ENCODE results near the gene MYO1D.
"Not testable (repeated sequence)": the region's sequence is repeated elsewhere in the genome, so short reads cannot be mapped to it uniquely, and the experiment has no call there.

Gene MYO1D

GRCh38 chr17:32771396-32771795, 105.5 kb downstream of the MYO1D start:
- DNase-seq, result no peak

DNA sequence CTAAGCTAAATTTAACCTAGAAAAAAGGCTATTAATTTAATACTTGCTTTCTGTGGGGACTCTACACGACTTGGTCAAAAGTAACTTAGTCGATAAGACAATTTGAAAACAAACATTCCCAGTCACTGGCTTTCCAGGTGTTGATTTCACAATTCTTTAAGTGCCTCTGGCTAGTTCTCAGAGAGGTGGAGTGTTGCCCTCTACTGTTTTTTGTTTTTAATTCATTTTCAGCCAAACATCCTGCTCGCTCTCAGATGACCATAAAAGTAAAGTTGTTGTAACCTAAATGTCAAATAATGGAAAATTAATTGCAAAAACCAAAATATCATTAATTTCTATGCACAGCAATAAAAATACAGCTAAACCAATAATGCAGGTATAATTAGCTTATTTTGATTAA, 107.1 kb downstream of the MYO1D start:
- no peak for DNase-seq

- no peak for DNase-seq
Measured at GRCh38 chr17:32763855-32764439, 113.0 kb downstream of the MYO1D start.

- no peak for DNase-seq
Measured at GRCh38 chr17:32759476-32759875, 117.4 kb downstream of the MYO1D start.

- DNase-seq, result no peak
Measured at GRCh38 chr17:32757963-32758362, 119.0 kb downstream of the MYO1D start.

GRCh38 chr17:32756696-32757095, 120.2 kb downstream of the MYO1D start:
- DNase-seq, result no peak

DNA sequence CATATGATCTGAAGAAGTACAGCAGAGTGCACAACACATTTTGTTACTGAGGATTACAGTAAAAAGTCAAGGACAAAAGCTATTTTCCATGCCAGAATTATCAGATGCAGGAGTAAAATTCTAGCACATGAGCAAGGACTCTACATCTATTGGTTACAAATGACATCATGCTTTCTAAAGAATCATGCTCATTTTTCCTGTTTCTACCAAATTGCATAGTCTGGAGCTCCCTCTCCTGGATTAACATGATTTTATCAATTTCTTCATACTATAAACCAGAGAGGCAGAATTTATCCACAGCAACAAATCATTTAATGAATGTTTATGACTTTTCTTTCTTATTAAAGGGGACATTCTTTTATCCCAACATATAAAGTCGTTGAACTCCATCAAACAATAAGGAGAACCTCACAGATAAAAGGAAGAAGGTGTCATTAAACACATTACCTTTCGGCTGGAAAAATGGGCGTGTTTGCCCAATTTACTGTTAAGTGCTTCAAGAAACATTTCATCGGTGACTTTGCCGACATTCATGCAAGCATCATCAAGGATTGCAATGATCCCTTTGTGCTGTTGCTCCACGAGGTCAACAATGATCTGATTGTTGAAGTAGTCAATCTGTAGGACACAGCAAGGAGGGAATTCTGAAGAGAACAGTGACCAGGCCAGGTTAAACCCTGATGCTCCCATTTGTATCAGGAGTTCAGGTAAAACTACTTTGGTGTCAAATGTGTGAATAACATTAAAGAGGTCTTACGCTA, 121.7 kb downstream of the MYO1D start:
- peak; percentile 37 for DNase-seq

DNA sequence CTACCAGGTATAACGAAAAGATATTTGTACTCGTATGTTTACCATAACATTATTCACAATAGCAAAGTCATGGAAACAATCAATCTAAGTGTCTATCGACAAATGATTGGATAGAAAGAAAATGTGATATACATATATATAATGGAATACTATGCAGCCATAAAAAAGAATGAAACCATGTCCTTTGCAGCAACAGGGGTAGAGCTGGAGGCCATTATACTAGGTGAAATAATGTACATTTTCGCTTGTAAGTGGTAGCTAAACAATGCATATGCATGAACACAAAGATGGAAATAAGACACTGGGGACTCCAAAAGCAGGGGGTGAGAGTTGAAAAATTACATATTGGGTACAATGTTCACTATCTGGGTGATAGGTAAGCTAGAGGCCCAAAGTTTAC, 124.0 kb downstream of the MYO1D start:
- DNase-seq, result no peak

- DNase-seq, result no peak
Measured at GRCh38 chr17:32747856-32748255, 129.1 kb downstream of the MYO1D start.

DNA sequence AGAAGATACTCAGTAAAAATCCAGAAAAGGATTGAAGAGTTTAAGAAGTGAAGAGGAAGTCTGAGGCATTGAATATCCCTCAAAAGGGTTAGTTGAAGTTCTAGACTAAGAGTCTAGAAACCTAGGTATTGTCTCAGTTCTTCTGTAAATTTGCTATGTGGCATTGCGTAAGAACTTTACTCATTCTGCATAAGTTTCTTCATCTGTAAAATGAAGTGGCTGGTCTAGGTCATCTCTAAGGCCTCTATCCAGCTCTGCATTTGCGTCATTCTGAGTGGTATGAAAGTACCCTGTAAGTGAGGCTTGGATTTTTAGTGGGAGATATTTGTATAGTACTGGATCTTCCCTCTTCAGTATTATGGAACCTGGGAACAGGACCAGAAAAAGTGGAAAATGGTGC, 130.2 kb downstream of the MYO1D start:
- DNase-seq, result no peak

GRCh38 chr17:32746280-32746679, 130.6 kb downstream of the MYO1D start:
- no peak for DNase-seq

- DNase-seq, result no peak
Measured at GRCh38 chr17:32742681-32743538, 134.0 kb downstream of the MYO1D start.

- DNase-seq, result no peak
Measured at GRCh38 chr17:32741381-32741780, 135.5 kb downstream of the MYO1D start.

GRCh38 chr17:32739722-32740121, 137.2 kb downstream of the MYO1D start:
- no peak for DNase-seq

DNA sequence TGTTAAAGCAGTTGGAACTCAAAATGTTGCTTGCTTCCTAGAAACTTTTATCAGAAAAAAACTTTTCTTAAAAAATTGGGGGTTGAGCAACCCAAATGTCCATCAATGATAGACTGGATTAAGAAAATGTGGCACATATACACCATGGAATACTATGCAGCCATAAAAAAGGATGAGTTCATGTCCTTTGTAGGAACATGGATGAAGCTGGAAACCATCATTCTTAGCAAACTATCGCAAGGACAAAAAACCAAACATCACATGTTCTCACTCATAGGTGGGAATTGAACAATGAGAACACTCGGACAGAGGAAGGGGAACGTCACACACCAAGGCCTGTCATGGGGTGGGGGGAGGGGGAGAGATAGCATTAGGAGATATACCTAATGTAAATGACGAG, 137.8 kb downstream of the MYO1D start:
- DNase-seq, result not testable (repeated sequence)

DNA sequence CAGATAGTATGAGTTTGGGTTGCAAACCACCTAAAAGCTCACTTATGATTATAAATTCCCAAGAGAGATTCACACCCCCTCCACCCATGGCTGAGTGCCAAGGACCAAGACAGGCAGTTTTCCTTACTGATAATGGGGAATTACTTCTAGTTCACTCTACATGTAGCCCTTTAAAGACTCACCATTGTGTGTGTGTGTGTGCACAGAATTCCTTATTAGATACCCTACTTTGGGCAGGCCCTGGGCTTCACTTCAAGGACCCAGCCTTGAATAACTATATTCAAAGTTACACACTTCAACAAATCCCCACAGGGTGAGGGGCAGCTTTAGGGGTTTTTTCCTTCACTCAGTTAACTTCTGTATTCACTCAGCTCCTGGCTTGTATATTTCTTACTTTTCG, 143.5 kb downstream of the MYO1D start:
- DNase-seq, result no peak

- no peak for DNase-seq
Measured at GRCh38 chr17:32732900-32733299, 144.0 kb downstream of the MYO1D start.

DNA sequence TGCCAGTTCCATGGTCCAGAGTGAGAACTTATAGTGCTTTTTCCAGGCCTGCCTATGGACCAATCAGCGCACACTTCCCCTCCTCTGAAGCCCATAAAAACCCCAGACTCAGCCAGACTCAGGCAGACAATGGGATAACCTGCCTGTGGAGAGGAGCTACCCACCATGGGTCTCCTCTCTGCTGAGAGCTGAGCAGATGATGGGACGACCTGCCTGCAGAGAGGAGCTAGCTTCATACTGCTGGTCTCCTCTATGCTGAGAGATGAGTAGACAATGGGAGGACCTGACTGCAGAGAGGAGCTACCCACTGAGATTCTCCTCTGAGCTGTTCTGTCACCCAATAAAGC, 144.7 kb downstream of the MYO1D start:
- no peak for DNase-seq

DNA sequence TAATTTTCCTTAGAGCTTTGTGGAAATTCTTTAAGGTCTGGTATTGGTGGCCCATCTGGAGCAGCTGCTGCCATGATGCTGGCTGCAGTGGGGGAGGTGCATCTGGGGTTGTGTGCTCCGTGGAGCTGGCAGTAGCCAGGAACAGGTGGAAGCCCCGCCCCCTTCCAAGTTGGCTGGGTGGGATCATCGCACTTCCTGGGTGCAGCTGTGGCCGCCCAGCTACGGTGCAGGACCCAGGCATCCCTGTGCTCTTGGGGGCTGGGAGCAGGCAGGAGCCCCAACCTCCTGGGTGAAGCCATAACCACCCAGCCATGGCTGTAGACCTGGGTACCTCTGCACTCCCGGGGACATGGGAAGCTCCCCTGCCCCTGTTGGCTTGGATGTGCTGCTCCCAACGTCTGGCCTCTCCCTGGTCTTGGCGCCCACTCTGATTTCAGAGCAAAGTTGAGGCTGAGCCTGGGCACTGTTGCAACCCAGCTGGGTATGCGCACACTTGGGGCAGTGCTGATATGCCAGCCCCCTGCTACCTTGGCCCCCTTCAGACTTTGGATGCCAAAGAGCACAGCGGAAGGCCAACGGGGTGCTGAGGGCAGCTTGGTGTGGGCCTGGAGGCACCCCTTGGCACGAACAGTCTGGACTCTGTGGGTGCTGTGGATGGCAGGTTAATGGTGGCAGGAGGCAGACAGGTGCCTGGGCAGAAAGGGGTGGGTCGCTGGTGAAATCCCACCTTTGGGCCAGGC, 145.2 kb downstream of the MYO1D start:
- no peak for DNase-seq

GRCh38 chr17:32727681-32728080, 149.2 kb downstream of the MYO1D start:
- no peak for DNase-seq

DNA sequence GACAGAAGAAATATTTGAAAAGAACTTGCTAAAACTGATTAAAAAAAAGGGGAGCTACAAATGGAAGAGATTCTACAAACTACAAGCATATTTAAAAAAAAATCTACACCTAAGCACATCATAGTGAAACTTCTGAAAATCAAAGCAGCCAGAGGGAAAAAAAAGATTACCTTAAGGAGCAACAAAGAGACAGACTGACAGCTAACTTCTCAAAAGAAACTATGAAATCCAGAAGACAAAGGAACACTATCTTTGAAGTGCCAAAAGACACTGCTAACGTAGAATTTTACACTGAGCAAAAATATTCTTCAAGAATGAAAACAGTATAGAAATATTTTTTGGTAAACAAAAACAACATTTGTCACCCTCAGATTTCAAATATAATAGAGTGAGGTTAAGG, 151.2 kb downstream of the MYO1D start:
- DNase-seq, result no peak

DNA sequence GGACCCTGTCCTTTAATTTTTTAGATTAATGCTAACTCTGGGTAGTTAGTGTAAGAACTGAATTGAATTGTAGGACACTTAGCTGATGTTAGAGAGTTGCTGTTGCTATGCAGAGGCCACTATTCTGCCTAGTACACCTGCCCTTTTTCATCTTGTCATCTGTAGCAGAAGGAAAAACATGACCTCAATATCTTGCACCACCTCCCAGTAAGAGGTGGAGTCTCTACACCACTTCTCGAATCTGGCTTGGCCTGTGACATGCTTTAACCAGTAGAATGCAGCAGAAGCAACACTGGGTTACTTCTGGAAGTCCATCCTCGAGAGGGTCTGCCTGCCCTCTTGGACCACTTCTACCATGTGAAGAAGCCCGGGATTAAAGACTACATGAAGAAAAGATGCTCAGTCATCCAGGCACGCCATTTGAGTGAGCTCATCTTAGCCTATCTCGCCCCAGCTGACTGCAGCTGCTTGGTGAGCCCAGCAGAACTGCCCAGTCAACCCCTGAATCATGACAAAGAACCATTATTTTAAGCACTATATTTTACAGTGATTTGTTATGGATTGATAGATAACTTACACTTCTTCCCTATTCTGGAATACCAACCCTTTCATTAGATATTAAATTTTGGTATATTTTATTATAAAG, 153.5 kb downstream of the MYO1D start:
- no peak for DNase-seq

DNA sequence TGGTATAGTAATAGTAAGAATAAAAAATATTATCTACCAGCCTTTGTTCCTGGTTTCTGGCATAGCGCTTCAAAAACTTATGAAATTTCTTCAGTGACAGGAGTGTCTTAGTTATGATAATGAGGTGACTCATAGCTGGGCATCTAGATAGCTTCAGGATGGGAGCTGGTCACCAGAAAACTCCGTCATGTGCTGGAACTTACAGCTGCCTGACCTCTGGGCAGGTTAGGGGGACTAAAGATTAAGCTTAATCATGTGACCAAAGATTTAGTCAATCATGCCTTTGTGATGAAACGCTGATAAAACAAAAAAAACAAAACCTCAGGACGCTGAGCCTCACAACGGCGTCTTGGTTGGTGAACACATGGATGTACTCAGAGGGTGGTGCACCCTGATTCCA, 154.2 kb downstream of the MYO1D start:
- DNase-seq, result no peak
